Glomerular endothelial cell (primary cell): ENCODE results near the gene CGB3. TPM values are rescaled to one million over a fixed set of nuclear protein-coding genes. Genes with fewer than 3 reads are reported as not detected.
"Not testable (repeated sequence)": the region's sequence is repeated elsewhere in the genome, so short reads cannot be mapped to it uniquely, and the experiment has no call there.

Source experiments
- DNase-seq: peaks from one replicate; pipeline ENCODE4 v3.0.0-alpha.2; 2011; ENCODE audit warnings: low read depth, low spot score; ENCODE audit errors: extremely low read depth
- total RNA-seq: library from RNA; depleted of rRNA; stranded (reverse); fragments of >200 nt; gene quantifications from 2 replicates; pipeline ENCODE4 v1.2.3, GENCODE V29; 2015

The CGB3 gene
- total RNA-seq, 1 donor from 2014 or later, result not detected

- not testable (repeated sequence) for DNase-seq
These were observed 19.4 kb upstream of the CGB3 start, which contains the start of gene CGB5 for GRCh38 chr19:49043548-49043947. Gene CGB5 (plus strand): TSS chr19:49043848. CDS start chr19:49044210, 362 bp downstream.

DNA sequence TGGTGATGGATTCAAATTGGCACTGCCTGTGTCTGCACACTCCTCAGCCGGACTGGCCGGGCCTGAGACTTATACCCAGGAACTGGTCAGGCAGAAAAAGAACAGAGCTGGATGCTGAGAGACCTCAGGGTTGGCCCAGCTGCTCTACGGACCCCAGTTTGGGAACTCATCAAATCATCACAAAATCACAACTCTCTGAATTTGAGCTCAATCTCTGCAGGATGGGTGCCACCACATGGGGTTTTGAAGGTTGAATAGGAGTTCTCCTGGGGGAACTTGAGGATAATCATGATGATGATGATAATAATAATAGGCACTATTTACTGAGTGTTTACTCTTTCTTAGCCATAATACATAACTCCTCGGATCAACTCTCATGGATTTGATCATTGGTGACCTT, 18.5 kb upstream of the CGB3 start:
- DNase-seq, result not testable (repeated sequence)

DNA sequence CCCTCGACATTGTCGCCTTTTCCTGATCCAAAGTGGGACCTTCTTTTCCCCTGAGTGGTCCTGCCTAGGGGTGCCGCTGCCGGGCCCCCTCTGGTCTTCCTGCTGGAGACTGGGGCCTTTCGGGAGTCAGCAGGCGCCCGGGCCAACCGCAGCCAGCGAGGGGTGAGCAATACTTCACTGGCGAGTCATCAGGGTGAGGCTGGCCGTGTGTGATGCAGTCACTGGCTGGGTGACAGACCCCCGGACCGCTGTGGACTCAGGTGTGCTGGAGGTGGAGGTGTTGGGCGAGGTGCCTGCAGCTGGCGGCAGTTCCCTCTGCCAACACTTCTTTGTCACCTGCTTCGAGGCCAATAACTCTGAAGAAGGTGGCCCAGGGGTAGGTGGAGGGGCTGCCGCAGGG, 18.0 kb upstream of the CGB3 start:
- DNase-seq, result no peak

DNA sequence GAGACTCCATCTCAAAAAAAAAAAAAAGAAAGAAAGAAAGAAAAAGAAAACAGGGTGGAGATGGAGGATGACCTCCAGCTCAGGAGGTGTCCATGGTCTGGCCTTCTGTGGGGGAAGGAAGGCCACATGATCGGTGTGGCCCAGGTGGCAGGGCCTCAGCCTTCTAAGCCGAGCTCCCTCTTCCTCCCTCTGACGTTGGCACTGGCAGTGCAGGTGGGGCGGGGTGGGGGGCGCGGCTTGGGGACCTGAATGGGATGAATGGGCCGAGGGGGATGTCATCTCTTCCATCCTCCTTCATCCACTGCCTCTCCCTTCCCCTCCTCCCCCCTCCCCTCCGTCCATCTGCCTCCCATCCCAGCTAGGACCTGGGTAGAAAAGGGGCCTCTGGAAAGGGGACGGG, 15.6 kb upstream of the CGB3 start:
- not testable (repeated sequence) for DNase-seq

- not testable (repeated sequence) for DNase-seq
These were observed 14.6 kb upstream of the CGB3 start for GRCh38 chr19:49038557-49039276.

- not testable (repeated sequence) for DNase-seq
These were observed 14.0 kb upstream of the CGB3 start for GRCh38 chr19:49038111-49038510.

GRCh38 chr19:49036815-49037214, 12.7 kb upstream of the CGB3 start, which contains the start of gene CGB1:
Gene CGB1 (minus strand): TSS chr19:49036895. CDS start chr19:49036711, 184 bp downstream.
- not testable (repeated sequence) for DNase-seq

DNA sequence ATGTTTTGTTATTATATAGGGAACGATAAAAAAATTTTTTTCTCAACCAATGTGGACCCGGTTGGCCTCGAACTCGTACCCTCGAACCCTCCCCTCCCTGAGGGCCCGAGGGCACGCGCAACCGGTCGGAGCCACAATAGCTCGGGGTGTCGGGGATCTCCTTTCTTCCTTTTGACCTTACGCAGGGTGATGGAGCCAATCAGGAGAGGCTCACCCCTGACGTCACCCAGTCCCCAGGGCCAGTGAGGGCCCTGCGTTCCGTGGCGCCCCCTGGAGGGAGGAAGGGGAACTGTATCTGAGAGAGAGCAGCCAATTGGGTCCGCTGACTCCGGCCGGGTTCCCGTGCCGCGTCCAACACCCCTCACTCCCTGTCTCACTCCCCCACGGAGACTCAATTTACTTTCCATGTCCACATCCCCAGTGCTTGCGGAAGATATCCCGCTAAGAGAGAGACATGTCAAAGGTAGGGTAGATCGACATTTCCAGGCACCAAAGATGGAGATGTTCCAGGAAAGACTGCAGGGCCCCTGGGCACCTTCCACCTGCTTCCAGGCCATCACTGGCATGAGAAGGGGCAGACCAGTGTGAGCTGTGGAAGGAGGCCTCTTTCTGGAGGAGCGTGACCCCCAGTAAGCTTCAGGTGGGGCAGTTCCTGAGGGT, 7.6 kb upstream of the CGB3 start, which contains the start of gene CGB2:
TSS of gene CGB2 (plus strand) at position 249 of the 660 bp plus-strand sequence. CDS start at position 455, 206 bp downstream.
- not testable (repeated sequence) for DNase-seq

DNA sequence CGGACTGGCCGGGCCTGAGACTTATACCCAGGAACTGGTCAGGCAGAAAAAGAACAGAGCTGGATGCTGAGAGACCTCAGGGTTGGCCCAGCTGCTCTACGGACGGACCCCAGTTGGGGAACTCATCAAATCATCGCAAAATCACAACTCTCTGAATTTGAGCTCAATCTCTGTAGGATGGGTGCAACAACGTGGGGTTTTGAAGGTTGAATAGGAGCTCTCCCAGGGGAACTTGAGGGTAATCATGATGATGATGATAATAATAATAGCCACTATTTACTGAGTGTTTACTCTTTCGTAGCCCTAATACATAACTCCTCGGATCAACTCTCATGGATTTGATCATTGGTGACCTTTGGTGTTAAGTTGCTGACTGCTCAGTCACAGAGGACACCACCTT, 6.2 kb upstream of the CGB3 start:
- not testable (repeated sequence) for DNase-seq

DNA sequence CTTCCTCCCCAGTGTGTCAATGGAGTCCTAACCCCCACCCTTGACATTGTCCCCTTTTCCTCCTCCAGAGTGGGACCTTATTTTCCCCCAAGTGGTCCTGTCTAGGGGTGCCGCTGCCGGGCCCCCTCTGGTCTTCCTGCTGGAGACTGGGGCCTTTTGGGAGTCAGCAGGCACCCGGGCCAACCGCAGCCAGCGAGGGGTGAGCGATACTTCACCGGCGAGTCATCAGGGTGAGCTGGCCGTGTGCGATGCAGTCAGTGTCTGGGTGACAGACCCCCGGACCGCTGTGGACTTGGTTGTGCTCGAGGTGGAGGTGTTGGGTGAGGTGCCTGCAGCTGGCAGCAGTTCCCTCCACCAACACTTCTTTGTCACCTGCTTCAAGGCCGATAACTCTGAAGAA, 5.6 kb upstream of the CGB3 start:
- DNase-seq, result not testable (repeated sequence)

- not testable (repeated sequence) for DNase-seq
These were observed 4.6 kb upstream of the CGB3 start for GRCh38 chr19:49028686-49029085.

DNA sequence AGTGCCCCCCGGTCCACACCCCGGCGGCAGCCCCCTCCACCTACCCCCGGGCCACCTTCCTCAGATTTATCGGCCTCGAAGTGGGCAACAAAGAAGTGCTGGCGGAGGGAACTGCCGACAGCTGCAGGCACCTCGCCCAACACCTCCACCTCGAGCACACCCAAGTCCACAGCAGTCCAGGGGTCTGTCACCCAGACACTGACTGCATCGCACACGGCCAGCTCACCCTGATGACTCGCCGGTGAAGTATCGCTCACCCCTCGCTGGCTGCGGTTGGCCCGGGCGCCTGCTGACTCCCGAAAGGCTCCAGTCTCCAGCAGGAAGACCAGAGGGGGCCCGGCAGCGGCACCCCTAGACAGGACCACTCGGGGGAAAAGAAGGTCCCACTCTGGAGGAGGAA, 1.5 kb upstream of the CGB3 start:
- not testable (repeated sequence) for DNase-seq

DNA sequence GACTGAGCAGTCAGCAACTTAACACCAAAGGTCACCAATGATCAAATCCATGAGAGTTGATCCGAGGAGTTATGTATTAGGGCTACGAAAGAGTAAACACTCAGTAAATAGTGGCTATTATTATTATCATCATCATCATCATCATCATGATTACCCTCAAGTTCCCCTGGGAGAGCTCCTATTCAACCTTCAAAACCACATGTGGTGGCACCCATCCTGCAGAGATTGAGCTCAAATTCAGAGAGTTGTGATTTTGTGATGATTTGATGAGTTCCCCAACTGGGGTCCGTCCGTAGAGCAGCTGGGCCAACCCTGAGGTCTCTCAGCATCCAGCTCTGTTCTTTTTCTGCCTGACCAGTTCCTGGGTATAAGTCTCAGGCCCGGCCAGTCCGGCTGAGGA, 955 bp upstream of the CGB3 start:
- not testable (repeated sequence) for DNase-seq

DNA sequence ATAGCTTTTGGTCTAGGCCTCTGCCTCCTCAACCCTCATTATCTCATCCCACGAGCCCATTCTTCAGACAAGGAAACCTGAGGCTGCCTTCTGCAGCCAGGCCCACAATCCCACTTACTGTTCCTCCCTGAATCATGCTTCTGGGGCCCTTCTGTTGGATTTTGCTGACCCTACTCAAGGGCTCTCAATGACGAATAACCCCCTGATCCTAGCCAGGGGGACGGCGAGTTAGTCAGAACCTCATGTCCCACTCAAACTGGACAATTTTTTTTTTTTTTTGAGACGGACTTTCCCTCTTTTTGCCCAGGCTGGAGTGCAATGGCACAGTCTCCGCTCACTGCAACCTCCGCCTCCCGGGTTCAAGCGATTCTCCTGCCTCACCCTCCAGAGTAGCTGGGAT, 2.0 kb downstream of the CGB3 start:
- DNase-seq, result no peak

DNA sequence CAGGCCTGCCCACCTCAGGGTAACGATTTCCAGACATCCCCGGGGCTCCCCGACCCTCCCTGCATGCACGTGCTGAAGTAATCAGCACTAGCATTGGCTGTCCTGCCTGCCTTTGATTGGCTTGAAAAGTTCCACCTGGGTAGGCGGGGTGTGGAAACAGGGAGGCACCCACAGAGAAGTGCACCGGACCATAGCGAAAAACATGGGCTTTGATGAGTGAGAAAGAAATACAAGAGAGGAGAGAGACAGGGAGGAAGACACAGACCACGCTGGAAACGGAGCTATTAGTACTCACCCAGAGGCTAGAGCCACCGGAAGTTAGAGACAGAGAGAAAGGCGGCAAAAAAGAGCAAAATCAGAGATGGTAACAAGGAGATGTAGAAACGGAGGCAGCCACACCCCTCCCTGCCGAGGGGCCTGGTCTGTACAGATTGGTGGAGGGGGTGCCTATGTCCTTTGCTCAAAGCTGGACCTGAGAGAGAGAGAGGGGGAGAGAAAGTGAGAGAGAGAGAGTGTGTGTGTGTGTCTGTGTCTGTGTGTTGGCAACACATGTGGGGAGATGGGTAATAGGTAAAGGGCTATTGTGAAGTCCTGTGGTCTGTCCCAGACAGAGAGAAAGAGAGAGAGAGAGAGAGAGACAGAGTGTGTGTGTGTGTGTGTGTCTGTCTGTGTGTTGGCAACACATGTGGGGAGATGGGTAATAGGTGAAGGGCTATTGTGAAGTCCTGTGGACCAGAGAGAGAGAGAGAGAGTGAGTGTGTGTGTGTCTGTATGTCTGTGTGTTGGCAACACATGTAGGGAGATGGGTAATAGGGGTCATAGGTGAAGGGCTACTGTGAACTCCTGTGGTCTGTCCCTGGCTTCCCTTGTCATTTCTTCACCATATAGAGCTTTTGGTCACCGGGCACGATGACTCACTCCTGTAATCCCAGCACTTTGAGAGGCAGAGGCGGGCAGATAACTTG, 2.9 kb downstream of the CGB3 start:
- no peak for DNase-seq

- DNase-seq, result no peak
These were observed 3.8 kb downstream of the CGB3 start for GRCh38 chr19:49020342-49020741.

DNA sequence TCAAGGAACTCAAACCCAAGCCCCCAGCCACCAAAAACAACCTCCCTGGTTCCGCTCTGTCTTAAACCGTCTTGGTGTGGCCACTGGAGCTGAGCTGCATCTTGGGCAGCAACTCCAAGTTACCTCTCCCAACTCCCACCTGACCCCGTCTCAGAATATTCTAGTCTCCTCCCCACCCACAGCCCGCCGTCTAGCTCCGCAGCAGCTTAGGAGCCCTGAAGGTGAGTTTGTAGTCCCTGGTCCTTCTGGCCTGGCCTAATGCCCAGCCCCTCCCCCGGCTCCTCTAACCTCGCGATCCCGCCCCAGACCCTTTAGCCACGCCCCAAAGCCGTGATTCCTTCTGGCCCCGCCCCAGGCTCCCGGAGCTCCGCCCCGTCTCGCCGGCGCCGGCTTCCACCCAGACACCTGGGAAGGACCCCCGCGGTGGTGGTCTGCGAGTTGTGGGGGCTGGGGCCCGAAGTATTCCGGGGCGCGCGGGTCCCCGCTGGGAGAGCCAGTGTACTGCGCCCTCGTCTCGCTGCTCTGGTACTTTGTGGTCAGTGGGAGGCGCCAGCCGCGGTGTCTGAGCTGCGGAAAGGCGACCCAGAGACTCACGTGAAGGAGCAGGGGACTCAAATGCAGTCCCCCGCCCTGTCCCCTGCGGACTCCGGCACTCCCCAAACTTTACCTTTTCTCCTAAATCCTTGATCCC, 4.7 kb downstream of the CGB3 start:
- no peak for DNase-seq

GRCh38 chr19:49018388-49019241, 5.5 kb downstream of the CGB3 start:
- DNase-seq, result not testable (repeated sequence)

- DNase-seq, result no peak
These were observed 6.3 kb downstream of the CGB3 start for GRCh38 chr19:49017666-49018351.
